Neural cell (in vitro differentiated cells): Measurements from ENCODE around the gene PKNOX2. TPM values are rescaled to one million over a fixed set of nuclear protein-coding genes. Genes with fewer than 3 reads are reported as not detected.

Experiments used
- H2AFZ ChIP-seq: fragments of 200-600, 300-800 bp; sonication (generic), shearing (Covaris generic); 2 replicates; pipeline ENCODE4 v1.6.0; 2014; ENCODE audit warnings: low read depth, mild to moderate bottlenecking, antibody characterized with exemption, low read length, moderate library complexity
- H3F3A ChIP-seq: fragments of 200-600 bp; shearing (Covaris generic); 2 replicates; pipeline ENCODE4 v1.6.1; 2016; ENCODE audit warnings: mild to moderate bottlenecking, moderate library complexity, mixed read lengths, antibody characterized with exemption, low read length; ENCODE audit not compliant: insufficient read depth, poor library complexity, severe bottlenecking
- H3K27ac ChIP-seq: fragments of 200-600, 300-800 bp; sonication (generic), shearing (Covaris generic); 2 replicates; pipeline ENCODE4 v1.5.1; 2014; ENCODE audit warnings: mild to moderate bottlenecking, low read length, moderate library complexity
- H3K27me3 ChIP-seq: fragments of 300-800, 200-600 bp; sonication (generic), shearing (Covaris generic); 2 replicates; pipeline ENCODE4 v1.6.0; 2014; ENCODE audit warnings: mild to moderate bottlenecking, low read depth, low read length, moderate library complexity; ENCODE audit not compliant: insufficient read depth
- H3K36me3 ChIP-seq: fragments of 300-800, 200-600 bp; sonication (generic), shearing (Covaris generic); 2 replicates; pipeline ENCODE4 v1.5.1; 2014; ENCODE audit warnings: mild to moderate bottlenecking, antibody characterized with exemption, low read length, moderate library complexity; ENCODE audit not compliant: insufficient read depth
- H3K4me2 ChIP-seq: fragments of 300-800, 200-600 bp; sonication (generic), shearing (Covaris generic); 2 replicates; pipeline ENCODE4 v1.6.0; 2014; ENCODE audit warnings: mild to moderate bottlenecking, low read length
- H3K4me3 ChIP-seq: fragments of 300-800, 200-600 bp; sonication (generic), shearing (Covaris generic); 2 replicates; pipeline ENCODE4 v1.5.1; 2014; ENCODE audit warnings: mild to moderate bottlenecking, low read length, moderate library complexity
- H3K79me2 ChIP-seq: fragments of 200-600 bp; shearing (Covaris generic); replicated peaks from 2 replicates; pipeline ENCODE4 v1.6.0; 2014; ENCODE audit warnings: mild to moderate bottlenecking, low read length, moderate library complexity; ENCODE audit not compliant: insufficient read depth
- H3K9ac ChIP-seq: fragments of 300-800, 200-600 bp; sonication (generic), shearing (Covaris generic); 2 replicates; pipeline ENCODE4 v1.6.1; 2016; ENCODE audit warnings: mild to moderate bottlenecking, low read length, mixed read lengths
- H3K9me2 ChIP-seq: fragments of 200-600 bp; shearing (Covaris generic); 2 replicates; pipeline ENCODE4 v1.6.1; 2016; ENCODE audit warnings: mild to moderate bottlenecking, low read length, mixed read lengths; ENCODE audit not compliant: insufficient read depth
- H3K9me3 ChIP-seq: fragments of 200-600, 300-800 bp; sonication (generic), shearing (Covaris generic); 2 replicates; pipeline ENCODE4 v1.6.1; 2016; ENCODE audit warnings: mild to moderate bottlenecking, mixed run types, low read length, moderate library complexity, mixed read lengths
- H4K20me1 ChIP-seq: fragments of 200-600 bp; shearing (Covaris generic); 2 replicates; pipeline ENCODE4 v1.6.1; 2016; ENCODE audit warnings: mild to moderate bottlenecking, mixed run types; ENCODE audit not compliant: insufficient read depth
- CTCF ChIP-seq: fragments of 450-650 bp; IDR thresholded peaks from 2 replicates; pipeline ENCODE4 v1.5.1; 2014; ENCODE audit warnings: antibody characterized with exemption, mild to moderate bottlenecking, moderate library complexity; ENCODE audit not compliant: poor library complexity, severe bottlenecking
- EP300 ChIP-seq: fragments of 450-650 bp; conservative IDR thresholded peaks from 2 replicates; pipeline ENCODE4 v1.6.1; 2014; ENCODE audit warnings: antibody characterized with exemption, mild to moderate bottlenecking, moderate library complexity; ENCODE audit not compliant: poor library complexity, severe bottlenecking
- EZH2 ChIP-seq: fragments of 200-600, 300-800 bp; shearing (Covaris generic), sonication (generic); IDR thresholded peaks from 2 replicates; pipeline ENCODE4 v1.6.1; 2014; ENCODE audit warnings: antibody characterized with exemption, low read length, borderline replicate concordance, mild to moderate bottlenecking; ENCODE audit not compliant: insufficient read depth, poor library complexity, severe bottlenecking
- MXI1 ChIP-seq: fragments of 450-650 bp; conservative IDR thresholded peaks from 2 replicates; pipeline ENCODE4 v1.6.1; 2014; ENCODE audit warnings: antibody characterized with exemption, mild to moderate bottlenecking; ENCODE audit not compliant: poor library complexity, severe bottlenecking
- POLR2AphosphoS5 ChIP-seq: IDR thresholded peaks from 2 replicates; pipeline ENCODE4 v1.6.1; 2012
- RAD21 ChIP-seq: fragments of 450-650 bp; conservative IDR thresholded peaks from 2 replicates; pipeline ENCODE4 v1.6.1; 2014; ENCODE audit warnings: antibody characterized with exemption, mild to moderate bottlenecking, moderate library complexity
- SMC3 ChIP-seq: fragments of 450-650 bp; conservative IDR thresholded peaks from 2 replicates; pipeline ENCODE4 v1.6.1; 2014; ENCODE audit warnings: antibody characterized with exemption, mild to moderate bottlenecking, moderate library complexity; ENCODE audit not compliant: poor library complexity
- TAF1 ChIP-seq: IDR thresholded peaks from 2 replicates; pipeline ENCODE4 v1.6.1; 2012; ENCODE audit warnings: low read depth
- polyA plus RNA-seq: library from polyadenylated mRNA; depleted of rRNA; stranded (reverse); fragments of >200 nt; gene quantifications from 2 replicates; pipeline ENCODE4 v1.2.3, GENCODE V29; 2014
- TF ChIP-seq, protein P1 (sequence below): IDR thresholded peaks from 2 replicates; pipeline ENCODE4 v1.6.1; 2012; ENCODE audit warnings: borderline replicate concordance

PKNOX2 gene
- polyA plus RNA-seq, 1 donor from 2014 or later: 0.99 TPM

DNA sequence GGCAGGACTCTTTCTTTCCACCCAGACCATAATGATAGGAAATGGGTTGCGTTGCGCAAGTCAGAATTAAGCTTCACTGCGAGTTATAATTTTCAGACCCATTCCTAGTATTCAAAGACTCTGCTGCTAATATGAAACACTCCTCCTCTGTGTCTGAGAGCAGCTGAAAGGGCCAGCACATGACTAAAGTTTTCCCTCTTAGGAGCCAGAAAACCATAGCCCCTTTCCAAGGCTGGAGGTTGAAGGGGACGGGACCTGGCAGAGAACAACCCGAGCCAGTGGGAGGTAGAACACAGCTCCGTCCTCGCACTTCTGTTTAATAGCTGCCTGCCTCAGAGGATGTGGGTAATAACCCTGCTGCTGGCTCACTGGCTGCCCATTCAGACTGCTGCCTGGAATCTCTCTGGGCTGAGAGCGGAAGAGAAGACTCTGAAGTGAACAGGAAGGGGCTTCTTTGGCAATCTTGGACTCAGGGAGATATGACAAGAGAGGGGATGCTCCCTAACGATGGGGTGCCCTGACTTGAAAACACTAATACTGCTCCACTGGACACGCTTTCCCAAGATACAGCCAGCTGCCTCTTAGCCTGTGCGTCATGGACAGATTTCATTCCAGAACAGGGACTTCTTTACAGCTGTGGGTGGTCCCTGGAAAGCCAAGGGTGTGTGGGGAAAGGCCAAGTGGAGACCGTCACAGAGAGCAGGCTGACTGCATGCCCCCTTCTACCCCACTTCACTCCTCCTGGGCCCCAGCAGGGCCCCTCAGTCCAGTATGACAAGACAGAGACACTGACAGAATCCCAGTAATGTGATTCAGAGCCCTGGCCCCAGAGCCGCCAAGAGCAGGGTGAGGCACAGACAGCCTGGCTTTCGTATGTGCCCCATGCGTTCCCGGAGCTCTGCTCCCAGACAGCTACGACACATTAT, 174.6 kb downstream of the PKNOX2 start:
- Histone ChIP-seq H3K9ac (no peak overlapping the region), H3K27me3 (no peaks in the 10 kb centered on the region), H3K9me2 (no peaks in the 10 kb centered on the region), H2AFZ (no peak overlapping the region), H3K4me2 (no peak overlapping the region), H3K27ac (no peak overlapping the region), H3K79me2 (no peaks in the 10 kb centered on the region), H4K20me1 (no peaks in the 10 kb centered on the region), H3F3A (no peaks in the 10 kb centered on the region), H3K4me3 (no peak overlapping the region), H3K36me3 (no peaks in the 10 kb centered on the region), H3K9me3 (no peaks in the 10 kb centered on the region)
- no peak for TF ChIP-seq CTCF
- TF ChIP-seq POLR2AphosphoS5: no peak
- TF ChIP-seq, protein P1, sequence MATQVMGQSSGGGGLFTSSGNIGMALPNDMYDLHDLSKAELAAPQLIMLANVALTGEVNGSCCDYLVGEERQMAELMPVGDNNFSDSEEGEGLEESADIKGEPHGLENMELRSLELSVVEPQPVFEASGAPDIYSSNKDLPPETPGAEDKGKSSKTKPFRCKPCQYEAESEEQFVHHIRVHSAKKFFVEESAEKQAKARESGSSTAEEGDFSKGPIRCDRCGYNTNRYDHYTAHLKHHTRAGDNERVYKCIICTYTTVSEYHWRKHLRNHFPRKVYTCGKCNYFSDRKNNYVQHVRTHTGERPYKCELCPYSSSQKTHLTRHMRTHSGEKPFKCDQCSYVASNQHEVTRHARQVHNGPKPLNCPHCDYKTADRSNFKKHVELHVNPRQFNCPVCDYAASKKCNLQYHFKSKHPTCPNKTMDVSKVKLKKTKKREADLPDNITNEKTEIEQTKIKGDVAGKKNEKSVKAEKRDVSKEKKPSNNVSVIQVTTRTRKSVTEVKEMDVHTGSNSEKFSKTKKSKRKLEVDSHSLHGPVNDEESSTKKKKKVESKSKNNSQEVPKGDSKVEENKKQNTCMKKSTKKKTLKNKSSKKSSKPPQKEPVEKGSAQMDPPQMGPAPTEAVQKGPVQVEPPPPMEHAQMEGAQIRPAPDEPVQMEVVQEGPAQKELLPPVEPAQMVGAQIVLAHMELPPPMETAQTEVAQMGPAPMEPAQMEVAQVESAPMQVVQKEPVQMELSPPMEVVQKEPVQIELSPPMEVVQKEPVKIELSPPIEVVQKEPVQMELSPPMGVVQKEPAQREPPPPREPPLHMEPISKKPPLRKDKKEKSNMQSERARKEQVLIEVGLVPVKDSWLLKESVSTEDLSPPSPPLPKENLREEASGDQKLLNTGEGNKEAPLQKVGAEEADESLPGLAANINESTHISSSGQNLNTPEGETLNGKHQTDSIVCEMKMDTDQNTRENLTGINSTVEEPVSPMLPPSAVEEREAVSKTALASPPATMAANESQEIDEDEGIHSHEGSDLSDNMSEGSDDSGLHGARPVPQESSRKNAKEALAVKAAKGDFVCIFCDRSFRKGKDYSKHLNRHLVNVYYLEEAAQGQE: no peak
- TF ChIP-seq MXI1: no peak
- TF ChIP-seq EP300: no peak
- no peak for TF ChIP-seq TAF1
- no peak for TF ChIP-seq EZH2
- TF ChIP-seq RAD21: no peak
- no peak for TF ChIP-seq SMC3

- no peaks in the 10 kb centered on the region for H3K79me2 ChIP-seq
- H3K36me3 ChIP-seq: no peaks in the 10 kb centered on the region
- no peaks in the 10 kb centered on the region for H3K9me3 ChIP-seq
- no peaks in the 10 kb centered on the region for H3K27me3 ChIP-seq
- H2AFZ ChIP-seq: no peak overlapping the region
- no peak overlapping the region for H3K9ac ChIP-seq
- no peaks in the 10 kb centered on the region for H3F3A ChIP-seq
- no peaks in the 10 kb centered on the region for H3K9me2 ChIP-seq
- H3K27ac ChIP-seq: no peak overlapping the region
- H3K4me2 ChIP-seq: no peak overlapping the region
- TF ChIP-seq POLR2AphosphoS5: no peak
- H3K4me3 ChIP-seq: no peak overlapping the region
- H4K20me1 ChIP-seq: no peaks in the 10 kb centered on the region
Observed at GRCh38 chr11:125341676-125342075, 177.1 kb downstream of the PKNOX2 start.
